SH-SY5Y (cell line): ENCODE measurements around the gene G3BP2.

ENCODE experiments used
- GATA2 ChIP-seq: IDR thresholded peaks from 2 replicates; pipeline ENCODE4 v1.6.1; 2011; ENCODE audit warnings: mild to moderate bottlenecking, low read depth, low read length
- GATA3 ChIP-seq: IDR thresholded peaks from 2 replicates; pipeline ENCODE4 v1.6.1; 2011; ENCODE audit warnings: low read depth, mild to moderate bottlenecking, low read length, moderate library complexity

GRCh38 chr4:75630937-75631329 is 42.3 kb downstream of the G3BP2 start:
- TF ChIP-seq GATA3 (no peak), GATA2 (no peak)
